ENCODE results near the gene CELF4.

GRCh38 chr18:37561986-37562385 is 3.6 kb downstream of the CELF4 start:
- TF ChIP-seq, protein P1, sequence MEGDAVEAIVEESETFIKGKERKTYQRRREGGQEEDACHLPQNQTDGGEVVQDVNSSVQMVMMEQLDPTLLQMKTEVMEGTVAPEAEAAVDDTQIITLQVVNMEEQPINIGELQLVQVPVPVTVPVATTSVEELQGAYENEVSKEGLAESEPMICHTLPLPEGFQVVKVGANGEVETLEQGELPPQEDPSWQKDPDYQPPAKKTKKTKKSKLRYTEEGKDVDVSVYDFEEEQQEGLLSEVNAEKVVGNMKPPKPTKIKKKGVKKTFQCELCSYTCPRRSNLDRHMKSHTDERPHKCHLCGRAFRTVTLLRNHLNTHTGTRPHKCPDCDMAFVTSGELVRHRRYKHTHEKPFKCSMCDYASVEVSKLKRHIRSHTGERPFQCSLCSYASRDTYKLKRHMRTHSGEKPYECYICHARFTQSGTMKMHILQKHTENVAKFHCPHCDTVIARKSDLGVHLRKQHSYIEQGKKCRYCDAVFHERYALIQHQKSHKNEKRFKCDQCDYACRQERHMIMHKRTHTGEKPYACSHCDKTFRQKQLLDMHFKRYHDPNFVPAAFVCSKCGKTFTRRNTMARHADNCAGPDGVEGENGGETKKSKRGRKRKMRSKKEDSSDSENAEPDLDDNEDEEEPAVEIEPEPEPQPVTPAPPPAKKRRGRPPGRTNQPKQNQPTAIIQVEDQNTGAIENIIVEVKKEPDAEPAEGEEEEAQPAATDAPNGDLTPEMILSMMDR (optimal IDR thresholded peaks at IDR 0.05 in 1 of 3, IDR thresholded peaks at IDR 0.05 in 1 of 3, conservative IDR thresholded peaks at IDR 0.05 in 1 of 3; ENCODE audit: extremely low read depth in 1 of 3, insufficient read depth in 2 of 3, low read length in 3 of 3): no peak
- no peak for TF ChIP-seq EZH2 (IDR thresholded peaks at IDR 0.05; ENCODE audit: low read length)

All from keratinocyte (primary cell).